Cerebellar cortex (tissue), 1 donor: Measurements from ENCODE around the gene PLEKHM2.
A peak's percentile ranks its signal among the peaks of the same experiment; 100 is the strongest.

Experiments
- DNase-seq: peaks from one replicate; pipeline ENCODE4 v3.0.0-alpha.2; 2015; ENCODE audit warnings: low spot score

PLEKHM2 gene

GRCh38 chr1:15726508-15726907, 42.4 kb downstream of the PLEKHM2 start:
- no peak for DNase-seq

- DNase-seq = no peak
These were observed 42.9 kb downstream of the PLEKHM2 start for GRCh38 chr1:15727021-15727420.

GRCh38 chr1:15727424-15727823, 43.3 kb downstream of the PLEKHM2 start:
- no peak for DNase-seq

GRCh38 chr1:15727866-15728534, 43.9 kb downstream of the PLEKHM2 start:
- DNase-seq = no peak

GRCh38 chr1:15728937-15729657, 45.0 kb downstream of the PLEKHM2 start:
- DNase-seq = no peak

- DNase-seq = no peak
These were observed 46.3 kb downstream of the PLEKHM2 start for GRCh38 chr1:15730423-15730822.

GRCh38 chr1:15730936-15731335, 46.8 kb downstream of the PLEKHM2 start:
- DNase-seq = no peak

GRCh38 chr1:15731735-15732685, 47.9 kb downstream of the PLEKHM2 start:
- peak; percentile 57 for DNase-seq

GRCh38 chr1:15732686-15733081, 48.6 kb downstream of the PLEKHM2 start:
- no peak for DNase-seq

- DNase-seq = peak; percentile 49
These were observed 49.2 kb downstream of the PLEKHM2 start for GRCh38 chr1:15733218-15733725.

- no peak for DNase-seq
These were observed 49.7 kb downstream of the PLEKHM2 start for GRCh38 chr1:15733726-15734226.

- no peak for DNase-seq
These were observed 50.2 kb downstream of the PLEKHM2 start for GRCh38 chr1:15734296-15734695.

GRCh38 chr1:15734901-15735300, 50.8 kb downstream of the PLEKHM2 start:
- no peak for DNase-seq

- DNase-seq = no peak
These were observed 51.4 kb downstream of the PLEKHM2 start for GRCh38 chr1:15735304-15736037.

- no peak for DNase-seq
These were observed 52.1 kb downstream of the PLEKHM2 start, which contains the start of gene SLC25A34 for GRCh38 chr1:15736038-15736891. Gene SLC25A34 (plus strand): TSS chr1:15736258. CDS start chr1:15736486, 228 bp downstream.

- no peak for DNase-seq
These were observed 52.8 kb downstream of the PLEKHM2 start for GRCh38 chr1:15736892-15737261.

GRCh38 chr1:15737324-15738319, 53.5 kb downstream of the PLEKHM2 start:
- DNase-seq = no peak

- DNase-seq = no peak
These were observed 54.4 kb downstream of the PLEKHM2 start for GRCh38 chr1:15738416-15739113.
